ENCODE data around the gene RAD51.

GRCh38 chr15:40680151-40680550, 14.8 kb upstream of the RAD51 start:
- TF ChIP-seq CTCF (IDR thresholded peaks at IDR 0.05) = no peak
- no peak for TF ChIP-seq POLR2A (IDR thresholded peaks at IDR 0.05)
- no peak for TF ChIP-seq EP300 (IDR thresholded peaks at IDR 0.05)

Measured in ovary (tissue), 3 donors.